MM.1S (cell line): ENCODE results near the gene FCRL6.

Source experiments
- EZH2 ChIP-seq: fragments of 300-600 bp; sonication (generic); optimal IDR thresholded peaks from 2 replicates; pipeline ENCODE3; 2017; ENCODE audit warnings: low read depth, mild to moderate bottlenecking, antibody characterized with exemption, low read length, mixed read lengths
- TF ChIP-seq, protein P1 (sequence below): fragments of 300-600 bp; sonication (generic); IDR thresholded peaks from 2 replicates; pipeline ENCODE4 v1.5.1; 2016; ENCODE audit warnings: antibody characterized with exemption, low read length, mixed read lengths

DNA sequence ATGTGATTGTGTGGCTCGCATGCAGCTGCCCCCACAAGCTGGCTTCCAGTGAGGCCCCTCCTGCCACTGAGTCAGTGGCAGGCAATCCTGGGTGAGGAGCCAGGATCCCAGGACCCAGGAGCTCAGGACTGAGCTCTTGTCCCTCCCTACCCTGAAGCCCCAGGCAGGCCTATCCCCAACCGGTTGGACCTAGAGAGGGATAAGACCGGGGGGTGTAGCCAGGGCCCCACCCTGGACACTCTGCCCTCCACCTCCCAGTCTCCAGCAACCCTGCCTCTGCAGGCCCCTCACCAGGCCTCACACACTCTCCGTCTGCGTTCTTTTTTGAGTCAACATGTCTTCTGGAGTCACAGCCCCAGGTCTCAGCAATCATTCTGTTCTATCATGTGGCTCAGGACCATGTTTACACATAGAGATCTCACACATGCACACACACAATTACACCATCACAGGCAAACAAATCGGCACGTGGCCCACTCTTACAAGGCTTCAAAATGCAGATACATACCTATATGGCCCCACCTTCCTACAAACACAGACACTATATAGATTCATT, 57.7 kb downstream of the FCRL6 start:
- TF ChIP-seq, protein P1, sequence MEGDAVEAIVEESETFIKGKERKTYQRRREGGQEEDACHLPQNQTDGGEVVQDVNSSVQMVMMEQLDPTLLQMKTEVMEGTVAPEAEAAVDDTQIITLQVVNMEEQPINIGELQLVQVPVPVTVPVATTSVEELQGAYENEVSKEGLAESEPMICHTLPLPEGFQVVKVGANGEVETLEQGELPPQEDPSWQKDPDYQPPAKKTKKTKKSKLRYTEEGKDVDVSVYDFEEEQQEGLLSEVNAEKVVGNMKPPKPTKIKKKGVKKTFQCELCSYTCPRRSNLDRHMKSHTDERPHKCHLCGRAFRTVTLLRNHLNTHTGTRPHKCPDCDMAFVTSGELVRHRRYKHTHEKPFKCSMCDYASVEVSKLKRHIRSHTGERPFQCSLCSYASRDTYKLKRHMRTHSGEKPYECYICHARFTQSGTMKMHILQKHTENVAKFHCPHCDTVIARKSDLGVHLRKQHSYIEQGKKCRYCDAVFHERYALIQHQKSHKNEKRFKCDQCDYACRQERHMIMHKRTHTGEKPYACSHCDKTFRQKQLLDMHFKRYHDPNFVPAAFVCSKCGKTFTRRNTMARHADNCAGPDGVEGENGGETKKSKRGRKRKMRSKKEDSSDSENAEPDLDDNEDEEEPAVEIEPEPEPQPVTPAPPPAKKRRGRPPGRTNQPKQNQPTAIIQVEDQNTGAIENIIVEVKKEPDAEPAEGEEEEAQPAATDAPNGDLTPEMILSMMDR: no peak
- TF ChIP-seq EZH2: no peak
